Measurements from ENCODE around the gene FHOD3. TPM values are rescaled to one million over a fixed set of nuclear protein-coding genes. Genes with fewer than 3 reads are reported as not detected.

FHOD3 gene
- total RNA-seq, 1 experiment from 2014 or later, result 2.9 TPM

DNA sequence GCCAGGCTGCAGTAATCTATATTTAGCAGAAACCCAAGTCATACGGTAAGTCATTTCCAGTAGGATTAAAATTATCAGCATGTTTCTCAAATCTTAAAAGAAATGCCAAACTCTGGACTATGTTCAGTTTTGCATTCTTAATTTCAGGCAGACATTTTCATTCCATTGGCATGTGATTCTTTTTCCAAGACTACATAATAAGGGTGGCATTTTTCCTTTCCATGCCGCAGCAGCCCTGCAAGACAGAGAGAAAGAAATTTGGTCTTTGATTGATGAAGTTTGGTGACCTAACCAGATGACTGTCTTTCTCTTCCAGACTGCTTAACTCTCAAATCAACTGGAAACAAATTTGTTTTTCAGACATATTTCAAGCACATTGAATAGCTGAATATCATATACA is 118.1 kb downstream of the FHOD3 start:
- Mint-ChIP-seq H3K27ac (ENCODE audit: unreplicated experiment) (no peak overlapping the region), H3K4me1 (ENCODE audit: low read depth, unreplicated experiment) (no peaks in the 10 kb centered on the region), H3K9me3 (ENCODE audit: low read depth, unreplicated experiment) (no peaks in the 10 kb centered on the region), H3K36me3 (ENCODE audit: insufficient read depth, unreplicated experiment) (no peaks in the 10 kb centered on the region), H3K27me3 (ENCODE audit: unreplicated experiment) (no peaks in the 10 kb centered on the region), H3K4me3 (ENCODE audit: low read depth, unreplicated experiment) (no peak overlapping the region)
- no peak for DNase-seq
- no TSS peak for BruUV-seq (replicated peaks)
- intact Hi-C loops (cut with micrococcal nuclease; ENCODE audit: unreplicated experiment), result no loop called here
- TF ChIP-seq, protein P1, sequence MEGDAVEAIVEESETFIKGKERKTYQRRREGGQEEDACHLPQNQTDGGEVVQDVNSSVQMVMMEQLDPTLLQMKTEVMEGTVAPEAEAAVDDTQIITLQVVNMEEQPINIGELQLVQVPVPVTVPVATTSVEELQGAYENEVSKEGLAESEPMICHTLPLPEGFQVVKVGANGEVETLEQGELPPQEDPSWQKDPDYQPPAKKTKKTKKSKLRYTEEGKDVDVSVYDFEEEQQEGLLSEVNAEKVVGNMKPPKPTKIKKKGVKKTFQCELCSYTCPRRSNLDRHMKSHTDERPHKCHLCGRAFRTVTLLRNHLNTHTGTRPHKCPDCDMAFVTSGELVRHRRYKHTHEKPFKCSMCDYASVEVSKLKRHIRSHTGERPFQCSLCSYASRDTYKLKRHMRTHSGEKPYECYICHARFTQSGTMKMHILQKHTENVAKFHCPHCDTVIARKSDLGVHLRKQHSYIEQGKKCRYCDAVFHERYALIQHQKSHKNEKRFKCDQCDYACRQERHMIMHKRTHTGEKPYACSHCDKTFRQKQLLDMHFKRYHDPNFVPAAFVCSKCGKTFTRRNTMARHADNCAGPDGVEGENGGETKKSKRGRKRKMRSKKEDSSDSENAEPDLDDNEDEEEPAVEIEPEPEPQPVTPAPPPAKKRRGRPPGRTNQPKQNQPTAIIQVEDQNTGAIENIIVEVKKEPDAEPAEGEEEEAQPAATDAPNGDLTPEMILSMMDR (IDR thresholded peaks at IDR 0.05; ENCODE audit: unreplicated experiment), result no peak
- CTCF ChIA-PET, result no interaction called here

DNA sequence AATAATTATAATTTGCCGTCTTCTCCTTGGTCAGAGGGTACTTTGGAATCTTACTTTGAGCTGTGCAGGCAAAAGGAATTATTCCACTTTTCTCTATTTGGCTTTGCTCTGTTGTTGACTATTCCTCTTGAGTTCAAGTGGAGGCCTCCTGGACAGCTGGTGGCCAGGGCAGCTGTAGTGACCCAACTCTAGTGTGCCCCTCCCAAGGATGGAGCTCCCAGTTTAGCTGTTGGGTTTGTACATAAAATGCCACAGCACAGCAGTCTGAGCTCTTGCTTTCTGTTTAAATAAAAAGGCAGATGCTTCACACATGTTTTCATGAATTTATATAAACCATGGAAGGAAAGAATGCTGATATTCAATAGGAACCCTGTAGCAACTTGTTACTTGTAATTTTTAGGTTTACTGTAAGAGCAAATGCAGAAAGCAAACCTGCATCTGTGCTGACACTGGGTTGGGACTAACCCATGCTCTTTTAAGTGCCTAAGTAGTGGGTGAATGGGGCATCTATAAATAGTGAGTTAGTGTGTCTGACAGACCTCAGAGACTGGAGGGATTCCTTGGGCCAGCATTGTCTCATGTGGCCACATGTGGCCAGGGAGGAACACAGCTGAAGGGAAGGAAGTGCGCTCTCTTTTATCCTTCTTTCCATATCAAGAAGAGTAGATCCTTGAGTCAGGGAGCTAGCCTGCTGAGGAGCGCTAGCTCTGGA is 121.8 kb downstream of the FHOD3 start:
- no peak overlapping the region for H3K27ac Mint-ChIP-seq (ENCODE audit: unreplicated experiment)
- H3K4me3 Mint-ChIP-seq (ENCODE audit: low read depth, unreplicated experiment), result no peak overlapping the region
- no peak for DNase-seq
- BruUV-seq (replicated peaks), result no TSS peak
- TF ChIP-seq, protein P1 (IDR thresholded peaks at IDR 0.05; ENCODE audit: unreplicated experiment), result no peak
- no peaks in the 10 kb centered on the region for H3K9me3 Mint-ChIP-seq (ENCODE audit: low read depth, unreplicated experiment)
- intact Hi-C loops (cut with micrococcal nuclease; ENCODE audit: unreplicated experiment), result no loop called here
- no peaks in the 10 kb centered on the region for H3K36me3 Mint-ChIP-seq (ENCODE audit: insufficient read depth, unreplicated experiment)
- CTCF ChIA-PET, result interaction anchor here (0.6 kb wide), 1 partner anchor 13 kb away, joined by 3 read pairs; no protein-coding TSS in a partner anchor
- H3K27me3 Mint-ChIP-seq (ENCODE audit: unreplicated experiment), result no peaks in the 10 kb centered on the region
- peaks cover 5% of the 10 kb centered on the region for H3K4me1 Mint-ChIP-seq (ENCODE audit: low read depth, unreplicated experiment)

DNA sequence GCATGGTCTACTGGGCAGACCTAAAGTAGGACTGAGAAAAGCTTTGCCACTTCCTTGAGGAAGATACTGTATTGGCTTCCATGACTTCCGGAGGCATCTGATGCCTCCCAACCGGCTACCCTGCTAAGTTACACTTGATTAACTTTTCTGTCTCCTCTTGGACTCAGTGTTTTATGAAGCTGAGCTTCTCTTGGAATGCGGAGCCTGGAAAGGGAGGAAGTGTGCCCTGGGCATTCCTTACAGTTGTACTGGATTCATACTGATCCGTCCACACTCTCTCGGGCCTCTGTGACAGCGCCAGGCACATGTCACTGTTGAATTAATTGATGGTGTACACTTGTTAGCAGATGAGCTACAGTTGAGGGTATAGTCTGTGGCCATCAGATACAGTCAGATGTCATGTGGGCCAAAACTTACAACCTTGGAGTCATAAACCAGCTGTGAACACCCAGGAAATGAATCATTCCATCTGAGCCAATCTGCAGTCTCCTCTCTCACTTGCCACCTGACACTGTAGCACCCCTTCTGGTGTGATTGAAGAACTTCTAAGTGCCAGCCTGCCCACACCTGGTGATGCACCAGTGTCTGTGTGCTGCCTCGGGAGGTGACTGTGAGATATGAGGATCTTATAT is 122.5 kb downstream of the FHOD3 start:
- Mint-ChIP-seq H3K27ac (ENCODE audit: unreplicated experiment) (no peak overlapping the region), H3K9me3 (ENCODE audit: low read depth, unreplicated experiment) (no peaks in the 10 kb centered on the region), H3K36me3 (ENCODE audit: insufficient read depth, unreplicated experiment) (no peaks in the 10 kb centered on the region), H3K4me3 (ENCODE audit: low read depth, unreplicated experiment) (no peak overlapping the region), H3K27me3 (ENCODE audit: unreplicated experiment) (no peaks in the 10 kb centered on the region), H3K4me1 (ENCODE audit: low read depth, unreplicated experiment) (peaks cover 12% of the 10 kb centered on the region)
- CTCF ChIA-PET, result interaction anchor here (0.6 to 1.2 kb wide), 2 partner anchors 8 to 14 kb away, joined by 3 read pairs; no protein-coding TSS in a partner anchor
- peak; percentile 17 for DNase-seq
- intact Hi-C loops (cut with micrococcal nuclease; ENCODE audit: unreplicated experiment), result loop anchor here (5.0 kb wide), 1 partner anchor 152 kb away; no protein-coding TSS in a partner anchor
- BruUV-seq (replicated peaks), result no TSS peak
- TF ChIP-seq, protein P1 (IDR thresholded peaks at IDR 0.05; ENCODE audit: unreplicated experiment), result peak; percentile 46

DNA sequence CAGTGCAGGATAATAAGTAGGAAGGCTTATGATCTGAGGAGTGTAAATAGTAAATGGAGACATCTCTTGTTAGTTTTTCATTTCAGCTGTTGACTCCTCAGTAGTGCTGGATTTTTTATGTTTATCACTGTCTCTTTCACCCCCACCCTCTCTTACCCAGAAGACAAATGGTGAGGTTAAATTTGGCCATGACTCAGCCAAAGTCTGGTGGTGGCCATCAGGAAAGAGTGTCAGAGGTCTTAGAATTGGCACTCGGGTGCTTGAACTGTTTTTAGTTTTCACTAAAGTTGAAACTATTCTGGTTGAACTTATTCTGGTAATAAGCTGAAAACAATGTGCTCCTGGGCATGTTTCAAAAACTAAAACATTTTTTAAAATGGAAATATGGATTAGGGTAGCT is 123.3 kb downstream of the FHOD3 start:
- H3K9me3 Mint-ChIP-seq (ENCODE audit: low read depth, unreplicated experiment), result no peaks in the 10 kb centered on the region
- TF ChIP-seq, protein P1 (IDR thresholded peaks at IDR 0.05; ENCODE audit: unreplicated experiment), result no peak
- intact Hi-C loops (cut with micrococcal nuclease; ENCODE audit: unreplicated experiment), result loop anchor here (5.0 kb wide), 1 partner anchor 151 kb away; no protein-coding TSS in a partner anchor
- DNase-seq, result no peak
- CTCF ChIA-PET, result interaction anchor here (1.2 kb wide), 1 partner anchor 9 kb away, joined by 3 read pairs; no protein-coding TSS in a partner anchor
- H3K36me3 Mint-ChIP-seq (ENCODE audit: insufficient read depth, unreplicated experiment), result no peaks in the 10 kb centered on the region
- H3K27ac Mint-ChIP-seq (ENCODE audit: unreplicated experiment), result no peak overlapping the region
- BruUV-seq (replicated peaks), result no TSS peak
- H3K27me3 Mint-ChIP-seq (ENCODE audit: unreplicated experiment), result no peaks in the 10 kb centered on the region
- H3K4me3 Mint-ChIP-seq (ENCODE audit: low read depth, unreplicated experiment), result no peak overlapping the region
- peaks cover 12% of the 10 kb centered on the region for H3K4me1 Mint-ChIP-seq (ENCODE audit: low read depth, unreplicated experiment)
